ENCODE measurements around the gene TUT1.

- TF ChIP-seq POLR2A (IDR thresholded peaks at IDR 0.05): no peak
- TF ChIP-seq CTCF (IDR thresholded peaks at IDR 0.05): peak; percentile 87 to 91 (median 90)
Measured at GRCh38 chr11:62560566-62561103, 30.7 kb downstream of the TUT1 start.
